VCaP (cell line): ENCODE results near the gene SMPD1.

ENCODE experiments used
- H3K27ac ChIP-seq: fragments of 450-650 bp; 2 replicates; pipeline ENCODE4 v1.5.1; 2017
- CTCF ChIP-seq: fragments of 450-650 bp; conservative IDR thresholded peaks from 2 replicates; pipeline ENCODE4 v1.5.1; 2017; ENCODE audit warnings: mild to moderate bottlenecking, moderate library complexity

SMPD1 gene

GRCh38 chr11:6405846-6406245, 15.6 kb downstream of the SMPD1 start:
- no peak for TF ChIP-seq CTCF
- H3K27ac ChIP-seq, result no peak overlapping the region

- TF ChIP-seq CTCF, result no peak
These were observed 16.1 kb downstream of the SMPD1 start for GRCh38 chr11:6406370-6406769.

GRCh38 chr11:6410695-6411430, 20.6 kb downstream of the SMPD1 start:
- no peak overlapping the region for H3K27ac ChIP-seq
- no peak for TF ChIP-seq CTCF

More at GRCh38 chr11:6406370-6406769, 16.1 kb downstream of the SMPD1 start:
- H3K27ac ChIP-seq, result no peak overlapping the region

DNA sequence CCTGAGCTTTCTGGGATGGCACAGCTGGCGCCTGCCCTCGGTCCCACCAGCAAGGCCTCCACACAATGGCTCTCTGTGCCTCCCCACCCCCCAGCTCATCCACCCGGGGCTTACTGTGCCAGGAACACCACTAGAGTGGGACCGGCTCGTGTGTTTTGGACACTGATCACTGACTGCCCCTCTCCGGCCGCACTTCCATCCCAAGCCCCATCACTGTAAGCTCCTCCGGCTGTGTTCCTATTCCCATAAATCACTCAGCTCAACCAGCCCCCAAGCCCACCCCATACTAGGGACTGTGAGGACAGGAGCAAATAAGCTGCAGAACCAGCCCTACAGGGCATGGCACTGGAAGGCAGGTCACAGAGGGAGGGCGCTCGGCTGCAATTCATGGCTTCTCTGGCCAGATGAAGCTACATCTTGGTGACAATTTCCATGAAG, 21.3 kb downstream of the SMPD1 start:
- TF ChIP-seq CTCF, result no peak
- H3K27ac ChIP-seq, result no peak overlapping the region

- TF ChIP-seq CTCF, result no peak
- no peak overlapping the region for H3K27ac ChIP-seq
These were observed 23.5 kb downstream of the SMPD1 start for GRCh38 chr11:6413791-6414201.

DNA sequence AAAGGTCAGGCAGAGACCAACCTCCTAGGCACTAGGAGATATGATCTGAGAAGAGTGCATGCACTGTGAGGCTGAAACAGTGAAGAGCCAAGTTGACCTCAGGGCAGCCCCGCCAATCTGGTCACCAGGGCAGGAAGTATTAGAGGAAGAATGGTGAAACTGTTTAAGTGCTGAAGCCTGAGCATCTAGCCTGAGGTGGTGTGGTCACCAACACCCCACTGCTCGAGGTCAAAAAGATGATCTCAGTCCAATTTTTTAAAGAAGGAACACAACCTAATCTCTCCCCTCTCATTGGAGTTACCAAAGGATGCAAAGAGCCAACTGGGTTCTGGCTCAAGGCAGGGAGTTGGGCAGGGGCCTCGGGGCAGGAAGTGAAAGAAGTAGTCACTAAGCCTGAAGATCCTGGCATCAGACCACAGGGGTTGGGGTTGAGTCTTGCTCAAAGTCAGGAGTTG, 24.6 kb downstream of the SMPD1 start:
- no peak for TF ChIP-seq CTCF
- H3K27ac ChIP-seq, result no peak overlapping the region

GRCh38 chr11:6415797-6416196, 25.5 kb downstream of the SMPD1 start:
- TF ChIP-seq CTCF, result no peak
- H3K27ac ChIP-seq, result no peak overlapping the region
